Left renal cortex interstitium (tissue), 4 donors: ENCODE measurements around the gene KRTAP9-7. TPM values are rescaled to one million over a fixed set of nuclear protein-coding genes. Genes with fewer than 3 reads are reported as not detected.
"Not testable (repeated sequence)": the region's sequence is repeated elsewhere in the genome, so short reads cannot be mapped to it uniquely, and the experiment has no call there.

ENCODE experiments used
- DNase-seq, 4 donors: peaks; one replicate each; pipeline ENCODE4 v3.0.0-alpha.2; 2013; ENCODE audit warnings: low read depth in 4 of 4, low spot score in 2 of 4, missing footprints in 1 of 4
- polyA plus RNA-seq, 4 donors: library from polyadenylated mRNA; unstranded; fragments of 120-200 nt; gene quantifications; one replicate each; pipeline ENCODE4 v1.2.1, GENCODE V29; 2013; ENCODE audit not compliant: insufficient read length in 4 of 4

The KRTAP9-7 gene
- polyA plus RNA-seq, 4 donors, result not detected

GRCh38 chr17:41267711-41268110 is 7.8 kb upstream of the KRTAP9-7 start:
- no peak for DNase-seq

- not testable (repeated sequence) for DNase-seq
Observed at GRCh38 chr17:41271323-41271722, 4.2 kb upstream of the KRTAP9-7 start.

GRCh38 chr17:41271858-41272257 is 3.6 kb upstream of the KRTAP9-7 start:
- DNase-seq, result no peak

GRCh38 chr17:41278176-41278955 is 2.9 kb downstream of the KRTAP9-7 start:
- DNase-seq, result no peak

- DNase-seq, result no peak
Observed at GRCh38 chr17:41284043-41284442, 8.5 kb downstream of the KRTAP9-7 start.

- DNase-seq, result no peak
Observed at GRCh38 chr17:41284546-41284945, 9.0 kb downstream of the KRTAP9-7 start.

GRCh38 chr17:41287050-41287449 is 11.6 kb downstream of the KRTAP9-7 start:
- no peak for DNase-seq

GRCh38 chr17:41294016-41294415 is 18.5 kb downstream of the KRTAP9-7 start:
- DNase-seq, result no peak

- no peak for DNase-seq
Observed at GRCh38 chr17:41296846-41297245, 21.3 kb downstream of the KRTAP9-7 start.

- DNase-seq, result no peak
Observed at GRCh38 chr17:41298458-41299135, 23.1 kb downstream of the KRTAP9-7 start.

GRCh38 chr17:41301204-41301790 is 25.8 kb downstream of the KRTAP9-7 start:
- no peak for DNase-seq

- DNase-seq, result no peak
Observed at GRCh38 chr17:41301916-41302901, 26.7 kb downstream of the KRTAP9-7 start, which contains the start of gene KRTAP29-1. TSS of gene KRTAP29-1 (minus strand) at chr17:41302851. CDS start at chr17:41302851, 0 bp downstream.

- DNase-seq, result no peak
Observed at GRCh38 chr17:41302981-41303380, 27.5 kb downstream of the KRTAP9-7 start.

- DNase-seq, result no peak
Observed at GRCh38 chr17:41304091-41304490, 28.6 kb downstream of the KRTAP9-7 start.

GRCh38 chr17:41307647-41308046 is 32.1 kb downstream of the KRTAP9-7 start:
- DNase-seq, result no peak

GRCh38 chr17:41308251-41308917 is 32.9 kb downstream of the KRTAP9-7 start:
- no peak for DNase-seq

- no peak for DNase-seq
Observed at GRCh38 chr17:41308918-41309359, 33.4 kb downstream of the KRTAP9-7 start, which contains the start of gene KRTAP16-1. TSS of gene KRTAP16-1 (minus strand) at chr17:41309309. CDS start at chr17:41309253, 56 bp downstream.

- DNase-seq, result no peak
Observed at GRCh38 chr17:41311111-41311510, 35.6 kb downstream of the KRTAP9-7 start.

- DNase-seq, result no peak
Observed at GRCh38 chr17:41315204-41315794, 39.8 kb downstream of the KRTAP9-7 start, which contains the start of gene KRTAP17-1. TSS of gene KRTAP17-1 (minus strand) at chr17:41315710. CDS start at chr17:41315650, 60 bp downstream.
